ENCODE results near the gene OR6P1. TPM values are rescaled to one million over a fixed set of nuclear protein-coding genes. Genes with fewer than 3 reads are reported as not detected.

OR6P1 gene
- total RNA-seq, 1 donor from 2014 or later, result not detected

DNA sequence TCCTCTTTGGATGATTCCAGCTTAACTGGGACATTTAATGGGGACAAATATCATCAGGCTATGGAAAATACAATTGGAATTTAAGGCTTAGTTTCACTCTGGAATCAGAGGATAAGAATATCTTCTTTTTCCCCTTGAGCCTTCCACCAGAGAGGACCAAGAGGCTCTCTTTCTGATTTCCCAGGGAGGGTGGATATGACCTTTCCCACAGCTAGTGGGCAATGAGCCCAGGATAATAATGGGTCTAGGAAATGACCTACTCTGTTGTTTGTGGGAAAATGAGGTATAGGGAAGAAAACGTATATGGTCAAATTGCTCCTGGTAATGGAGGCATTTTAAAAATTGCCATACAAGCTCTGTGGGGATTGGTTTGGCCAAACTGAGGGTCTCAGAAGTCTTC, 18.1 kb downstream of the OR6P1 start:
- TF ChIP-seq, protein P1, sequence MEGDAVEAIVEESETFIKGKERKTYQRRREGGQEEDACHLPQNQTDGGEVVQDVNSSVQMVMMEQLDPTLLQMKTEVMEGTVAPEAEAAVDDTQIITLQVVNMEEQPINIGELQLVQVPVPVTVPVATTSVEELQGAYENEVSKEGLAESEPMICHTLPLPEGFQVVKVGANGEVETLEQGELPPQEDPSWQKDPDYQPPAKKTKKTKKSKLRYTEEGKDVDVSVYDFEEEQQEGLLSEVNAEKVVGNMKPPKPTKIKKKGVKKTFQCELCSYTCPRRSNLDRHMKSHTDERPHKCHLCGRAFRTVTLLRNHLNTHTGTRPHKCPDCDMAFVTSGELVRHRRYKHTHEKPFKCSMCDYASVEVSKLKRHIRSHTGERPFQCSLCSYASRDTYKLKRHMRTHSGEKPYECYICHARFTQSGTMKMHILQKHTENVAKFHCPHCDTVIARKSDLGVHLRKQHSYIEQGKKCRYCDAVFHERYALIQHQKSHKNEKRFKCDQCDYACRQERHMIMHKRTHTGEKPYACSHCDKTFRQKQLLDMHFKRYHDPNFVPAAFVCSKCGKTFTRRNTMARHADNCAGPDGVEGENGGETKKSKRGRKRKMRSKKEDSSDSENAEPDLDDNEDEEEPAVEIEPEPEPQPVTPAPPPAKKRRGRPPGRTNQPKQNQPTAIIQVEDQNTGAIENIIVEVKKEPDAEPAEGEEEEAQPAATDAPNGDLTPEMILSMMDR (IDR thresholded peaks at IDR 0.05; ENCODE audit: partially characterized antibody, unreplicated experiment), result no peak
- peaks cover 4% of the 10 kb centered on the region for H3K4me1 Mint-ChIP-seq (ENCODE audit: low read depth, unreplicated experiment)
- peaks cover under 1% of the 10 kb centered on the region for H3K36me3 Mint-ChIP-seq (ENCODE audit: unreplicated experiment)
- H3K27ac Mint-ChIP-seq (ENCODE audit: unreplicated experiment), result no peak overlapping the region
- no peaks in the 10 kb centered on the region for H3K9me3 Mint-ChIP-seq (ENCODE audit: unreplicated experiment)
- no peak for DNase-seq
- no peak overlapping the region for H3K4me3 Mint-ChIP-seq (ENCODE audit: unreplicated experiment)
- no peaks in the 10 kb centered on the region for H3K27me3 Mint-ChIP-seq (ENCODE audit: unreplicated experiment)

DNA sequence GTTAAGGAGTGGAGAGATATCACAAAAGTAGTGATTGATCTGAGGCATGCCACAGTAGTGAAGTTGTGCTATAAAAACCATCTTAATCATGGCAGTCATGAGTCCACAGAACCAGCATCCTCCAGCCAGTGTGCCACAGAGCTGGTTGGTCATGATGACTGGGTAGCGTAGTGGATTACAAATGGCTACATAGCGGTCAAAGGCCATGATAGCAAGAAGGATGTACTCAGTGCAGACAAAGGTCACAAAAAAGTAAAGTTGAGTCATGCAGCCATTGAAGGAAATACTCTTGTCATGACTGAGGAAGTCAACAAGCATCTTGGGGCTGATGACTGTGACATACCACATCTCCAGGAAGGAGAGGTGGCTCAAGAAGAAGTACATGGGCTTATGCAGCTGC, 22.8 kb downstream of the OR6P1 start:
- H3K4me1 Mint-ChIP-seq (ENCODE audit: low read depth, unreplicated experiment), result no peaks in the 10 kb centered on the region
- DNase-seq, result no peak
- peaks cover 4% of the 10 kb centered on the region for H3K36me3 Mint-ChIP-seq (ENCODE audit: unreplicated experiment)
- H3K27ac Mint-ChIP-seq (ENCODE audit: unreplicated experiment), result no peak overlapping the region
- TF ChIP-seq, protein P1 (IDR thresholded peaks at IDR 0.05; ENCODE audit: partially characterized antibody, unreplicated experiment), result no peak
- no peak overlapping the region for H3K4me3 Mint-ChIP-seq (ENCODE audit: unreplicated experiment)
- no peaks in the 10 kb centered on the region for H3K27me3 Mint-ChIP-seq (ENCODE audit: unreplicated experiment)
- peaks cover 1% of the 10 kb centered on the region for H3K9me3 Mint-ChIP-seq (ENCODE audit: unreplicated experiment)

DNA sequence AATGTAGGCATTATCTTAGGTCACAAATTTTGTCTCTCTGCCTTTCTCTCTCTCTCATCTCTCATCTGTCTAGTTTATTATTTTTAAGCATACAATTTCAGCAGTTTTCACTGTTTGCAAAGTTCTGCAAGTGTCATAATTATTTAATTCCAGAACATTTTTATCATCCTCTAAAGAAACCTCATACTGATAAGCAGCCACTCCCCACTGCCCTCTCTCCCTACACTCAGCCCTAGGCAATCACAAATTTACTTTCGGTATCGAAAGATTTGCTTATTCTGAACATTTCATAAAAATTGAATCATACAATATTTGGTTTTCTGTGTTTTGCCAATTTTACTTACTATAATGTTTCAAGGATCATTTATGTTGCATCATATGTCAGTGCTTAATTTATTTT, 32.8 kb downstream of the OR6P1 start:
- Mint-ChIP-seq H3K4me1 (ENCODE audit: low read depth, unreplicated experiment) (no peaks in the 10 kb centered on the region), H3K9me3 (ENCODE audit: unreplicated experiment) (no peaks in the 10 kb centered on the region), H3K36me3 (ENCODE audit: unreplicated experiment) (no peaks in the 10 kb centered on the region), H3K4me3 (ENCODE audit: unreplicated experiment) (no peak overlapping the region), H3K27ac (ENCODE audit: unreplicated experiment) (no peak overlapping the region), H3K27me3 (ENCODE audit: unreplicated experiment) (no peaks in the 10 kb centered on the region)
- DNase-seq, result no peak
- TF ChIP-seq, protein P1 (IDR thresholded peaks at IDR 0.05; ENCODE audit: partially characterized antibody, unreplicated experiment), result no peak

DNA sequence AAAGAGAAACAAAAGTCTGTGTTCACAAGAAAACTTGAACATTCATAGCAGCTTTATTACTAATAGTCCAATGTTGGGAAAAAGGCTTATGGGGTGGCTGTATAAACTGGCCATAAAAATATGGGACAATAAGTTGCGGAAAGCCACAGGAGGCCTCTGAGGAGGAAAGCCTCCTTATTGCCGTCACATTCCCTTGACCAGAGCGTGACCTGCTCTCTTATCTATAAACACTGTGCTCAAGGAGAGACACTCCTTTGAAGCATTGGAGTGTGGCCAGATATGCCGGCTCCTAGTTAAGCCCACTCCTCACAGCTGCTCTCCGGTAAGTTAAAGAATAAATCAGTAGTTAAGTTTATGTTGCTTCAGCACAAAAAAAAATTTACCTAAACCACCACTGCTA, 35.9 kb downstream of the OR6P1 start:
- Mint-ChIP-seq H3K27me3 (ENCODE audit: unreplicated experiment) (no peaks in the 10 kb centered on the region), H3K27ac (ENCODE audit: unreplicated experiment) (no peak overlapping the region), H3K9me3 (ENCODE audit: unreplicated experiment) (peaks cover 2% of the 10 kb centered on the region), H3K4me3 (ENCODE audit: unreplicated experiment) (no peak overlapping the region), H3K4me1 (ENCODE audit: low read depth, unreplicated experiment) (no peaks in the 10 kb centered on the region), H3K36me3 (ENCODE audit: unreplicated experiment) (no peaks in the 10 kb centered on the region)
- TF ChIP-seq, protein P1 (IDR thresholded peaks at IDR 0.05; ENCODE audit: partially characterized antibody, unreplicated experiment), result no peak
- no peak for DNase-seq

DNA sequence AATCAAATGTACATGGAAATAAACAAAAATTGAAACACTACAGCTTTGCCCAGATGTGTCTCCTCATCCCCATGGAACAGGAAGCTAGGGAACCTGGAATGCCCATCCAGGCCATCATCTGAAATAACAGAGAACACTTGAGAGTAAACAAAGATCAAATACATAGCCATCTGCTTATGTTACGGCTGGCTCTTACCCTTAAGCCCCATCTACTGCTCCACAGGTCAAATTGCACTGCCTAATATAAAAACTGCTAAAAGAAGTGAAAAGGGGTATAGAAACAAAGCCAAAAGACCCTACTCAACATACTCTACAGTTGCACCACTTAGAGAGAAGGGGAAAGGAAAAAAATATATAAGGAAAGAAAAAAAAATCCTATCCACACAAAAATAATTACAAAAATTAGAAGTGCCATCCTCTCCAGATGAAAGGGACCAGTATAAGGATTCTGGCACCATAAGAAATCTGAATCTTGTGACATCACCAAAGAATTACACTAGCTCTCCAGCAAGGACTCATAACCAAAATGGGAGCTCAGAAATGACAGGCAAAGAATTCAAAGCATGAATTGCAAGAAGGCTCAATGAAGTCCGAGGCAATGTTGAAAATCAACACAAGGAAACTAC, 43.1 kb downstream of the OR6P1 start:
- peaks cover 2% of the 10 kb centered on the region for H3K27me3 Mint-ChIP-seq (ENCODE audit: unreplicated experiment)
- peak overlapping the region; percentile 80 for H3K27ac Mint-ChIP-seq (ENCODE audit: unreplicated experiment)
- TF ChIP-seq, protein P1 (IDR thresholded peaks at IDR 0.05; ENCODE audit: partially characterized antibody, unreplicated experiment), result peak; percentile 81
- no peak overlapping the region for H3K4me3 Mint-ChIP-seq (ENCODE audit: unreplicated experiment)
- no peaks in the 10 kb centered on the region for H3K36me3 Mint-ChIP-seq (ENCODE audit: unreplicated experiment)
- DNase-seq, result no peak
- H3K4me1 Mint-ChIP-seq (ENCODE audit: low read depth, unreplicated experiment), result no peaks in the 10 kb centered on the region
- peaks cover 3% of the 10 kb centered on the region for H3K9me3 Mint-ChIP-seq (ENCODE audit: unreplicated experiment)
